OCI-LY7 (cell line): ENCODE data around the gene TCAF1.

Experiments used
- EZH2phosphoT487 ChIP-seq: fragments of 200-600 bp; sonication (generic); IDR thresholded peaks from 2 replicates; pipeline ENCODE4 v1.6.1; 2018; ENCODE audit warnings: low read depth, borderline replicate concordance, mild to moderate bottlenecking, mixed run types, antibody characterized with exemption, low read length, moderate library complexity, mixed read lengths
- TF ChIP-seq, protein P1 (sequence below): fragments of 200-600 bp; sonication (generic); conservative IDR thresholded peaks from 2 replicates; pipeline ENCODE4 v1.5.1; 2014; ENCODE audit warnings: mild to moderate bottlenecking, antibody characterized with exemption, low read length, moderate library complexity, mixed read lengths

DNA sequence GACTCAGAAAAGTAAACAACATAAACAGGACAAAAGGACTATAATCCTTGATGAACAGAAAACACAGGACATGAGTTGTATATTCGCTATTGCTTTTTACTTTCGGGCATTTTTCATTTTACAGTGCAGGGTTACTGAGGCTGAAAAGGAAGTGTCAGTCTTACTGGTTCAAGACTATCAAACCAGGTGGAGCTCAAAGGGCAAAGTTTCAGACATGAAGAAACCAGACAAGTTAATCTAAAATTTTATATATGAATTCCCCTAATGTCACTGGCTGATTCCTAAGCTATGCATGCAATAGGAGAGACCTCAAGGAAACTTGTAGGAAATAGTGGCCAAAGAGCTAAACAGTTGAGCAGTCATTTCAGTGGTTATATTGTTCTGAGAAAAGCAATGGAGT, 11.4 kb downstream of the TCAF1 start:
- TF ChIP-seq, protein P1, sequence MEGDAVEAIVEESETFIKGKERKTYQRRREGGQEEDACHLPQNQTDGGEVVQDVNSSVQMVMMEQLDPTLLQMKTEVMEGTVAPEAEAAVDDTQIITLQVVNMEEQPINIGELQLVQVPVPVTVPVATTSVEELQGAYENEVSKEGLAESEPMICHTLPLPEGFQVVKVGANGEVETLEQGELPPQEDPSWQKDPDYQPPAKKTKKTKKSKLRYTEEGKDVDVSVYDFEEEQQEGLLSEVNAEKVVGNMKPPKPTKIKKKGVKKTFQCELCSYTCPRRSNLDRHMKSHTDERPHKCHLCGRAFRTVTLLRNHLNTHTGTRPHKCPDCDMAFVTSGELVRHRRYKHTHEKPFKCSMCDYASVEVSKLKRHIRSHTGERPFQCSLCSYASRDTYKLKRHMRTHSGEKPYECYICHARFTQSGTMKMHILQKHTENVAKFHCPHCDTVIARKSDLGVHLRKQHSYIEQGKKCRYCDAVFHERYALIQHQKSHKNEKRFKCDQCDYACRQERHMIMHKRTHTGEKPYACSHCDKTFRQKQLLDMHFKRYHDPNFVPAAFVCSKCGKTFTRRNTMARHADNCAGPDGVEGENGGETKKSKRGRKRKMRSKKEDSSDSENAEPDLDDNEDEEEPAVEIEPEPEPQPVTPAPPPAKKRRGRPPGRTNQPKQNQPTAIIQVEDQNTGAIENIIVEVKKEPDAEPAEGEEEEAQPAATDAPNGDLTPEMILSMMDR: no peak
- TF ChIP-seq EZH2phosphoT487: no peak
